HepG2 (cell line): Measurements from ENCODE around the gene MAN1B1. TPM values are rescaled to one million over a fixed set of nuclear protein-coding genes. Genes with fewer than 3 reads are reported as not detected.

Experiments used
- AGO2 ChIP-seq: fragments of 200-400 bp; formaldehyde crosslinking; optimal IDR thresholded peaks from 2 replicates; pipeline ENCODE3; 2017; ENCODE audit warnings: mild to moderate bottlenecking, low read depth, low read length, moderate library complexity
- DZIP1 ChIP-seq: sonication (generic); formaldehyde crosslinking; IDR thresholded peaks from 2 replicates; pipeline ENCODE4 v1.5.0; 2020; ENCODE audit warnings: mild to moderate bottlenecking, missing genetic modification reagents
- EED ChIP-seq: sonication (generic); formaldehyde crosslinking; IDR thresholded peaks from 2 replicates; pipeline ENCODE4 v1.5.0; 2020; ENCODE audit warnings: mild to moderate bottlenecking, missing genetic modification reagents
- EP300 ChIP-seq, 3 experiments: sonication (generic) in 1 of 3; formaldehyde crosslinking in 1 of 3; IDR thresholded peaks; 2 replicates each; pipeline versions ENCODE4 v1.5.1 to v1.6.1; 2011 to 2020; ENCODE audit warnings: low read depth in 2 of 3, low read length in 2 of 3, borderline replicate concordance in 1 of 3, improper control_type of control experiment in 1 of 3, mild to moderate bottlenecking in 1 of 3, missing genetic modification reagents in 1 of 3, moderate library complexity in 1 of 3
- HMG20B ChIP-seq: conservative IDR thresholded peaks from 2 replicates; pipeline ENCODE4 v1.6.1; 2016; ENCODE audit warnings: missing genetic modification reagents, missing compliant biosample characterization
- HNRNPL ChIP-seq: fragments of 200-400 bp; formaldehyde crosslinking; IDR thresholded peaks from 2 replicates; pipeline ENCODE4 v1.6.1; 2017; ENCODE audit warnings: mild to moderate bottlenecking, low read depth, low read length
- IKZF5 ChIP-seq: IDR thresholded peaks from 2 replicates; pipeline ENCODE4 v1.6.1; 2018; ENCODE audit warnings: missing genetic modification reagents, mild to moderate bottlenecking, missing compliant biosample characterization
- KDM4B ChIP-seq: sonication (generic); formaldehyde crosslinking; IDR thresholded peaks from 2 replicates; pipeline ENCODE4 v1.4.0; 2020; ENCODE audit warnings: missing genetic modification reagents
- KDM5A ChIP-seq: fragments of 200-600 bp; sonication (generic); IDR thresholded peaks from 2 replicates; pipeline ENCODE4 v1.7.0; 2018; ENCODE audit warnings: antibody characterized with exemption, mild to moderate bottlenecking, low read length, borderline replicate concordance
- MTA1 ChIP-seq: sonication (generic); formaldehyde crosslinking; IDR thresholded peaks from 2 replicates; pipeline ENCODE4 v1.4.0; 2020; ENCODE audit warnings: missing genetic modification reagents, mild to moderate bottlenecking, borderline replicate concordance
- MXD1 ChIP-seq: sonication (generic); formaldehyde crosslinking; IDR thresholded peaks from 2 replicates; pipeline ENCODE4 v1.4.0; 2020; ENCODE audit warnings: mild to moderate bottlenecking, missing genetic modification reagents
- NAIF1 ChIP-seq: sonication (generic); formaldehyde crosslinking; IDR thresholded peaks from 2 replicates; pipeline ENCODE4 v1.5.0; 2020; ENCODE audit warnings: mild to moderate bottlenecking, missing genetic modification reagents, borderline replicate concordance
- RBM39 ChIP-seq: fragments of 200-400 bp; formaldehyde crosslinking; IDR thresholded peaks from one replicate; pipeline ENCODE4 v1.6.1; 2018; ENCODE audit warnings: antibody characterized with exemption, mild to moderate bottlenecking, low read depth, low read length; ENCODE audit not compliant: poor library complexity, severe bottlenecking
- SRY ChIP-seq: sonication (generic); formaldehyde crosslinking; IDR thresholded peaks from 2 replicates; pipeline ENCODE4 v1.8.0; 2022; ENCODE audit warnings: mild to moderate bottlenecking, missing genetic modification reagents
- THAP9 ChIP-seq: sonication (generic); formaldehyde crosslinking; IDR thresholded peaks from 2 replicates; pipeline ENCODE4; 2020; ENCODE audit warnings: missing genetic modification reagents, mild to moderate bottlenecking, borderline replicate concordance
- ZC3H13 ChIP-seq: sonication (generic); formaldehyde crosslinking; IDR thresholded peaks from 2 replicates; pipeline ENCODE4 v1.8.1; 2023; ENCODE audit warnings: mild to moderate bottlenecking, missing genetic modification reagents, moderate library complexity
- ZNF205 ChIP-seq: IDR thresholded peaks from 2 replicates; pipeline ENCODE4 v1.6.1; 2018; ENCODE audit warnings: missing biosample characterization, missing genetic modification reagents
- ZNF264 ChIP-seq: sonication (generic); formaldehyde crosslinking; IDR thresholded peaks from 2 replicates; pipeline ENCODE4 v1.4.0; 2020; ENCODE audit warnings: missing genetic modification reagents
- ZNF30 ChIP-seq: sonication (generic); formaldehyde crosslinking; IDR thresholded peaks from 2 replicates; pipeline ENCODE4 v1.5.0; 2020; ENCODE audit warnings: mild to moderate bottlenecking, missing genetic modification reagents
- ZNF615 ChIP-seq: sonication (generic); formaldehyde crosslinking; IDR thresholded peaks from 2 replicates; pipeline ENCODE4 v1.5.0; 2020; ENCODE audit warnings: mild to moderate bottlenecking, missing genetic modification reagents, borderline replicate concordance
- polyA plus RNA-seq, 8 experiments: library from polyadenylated mRNA; depleted of rRNA in 3 of 8; stranded (reverse) in 7 of 8; unstranded in 1 of 8; fragments of >200 nt; fragmentation: Illumina TruSeq in 4 of 8; extraction: Trizol in 4 of 8; gene quantifications; 2 replicates each; pipeline versions ENCODE4 v1.2.1 to v1.2.3, GENCODE V29; 2011 to 2016; ENCODE audit warnings: low read depth in 4 of 8, missing spikeins in 1 of 8, mixed read lengths in 1 of 8; ENCODE audit not compliant: insufficient read depth in 1 of 8
- total RNA-seq, 5 experiments: library from RNA; depleted of rRNA; stranded (reverse); fragments of >200 nt; fragmentation: Illumina TruSeq; extraction: Trizol; gene quantifications; 2 replicates each; pipeline ENCODE4 v1.2.3, GENCODE V29; 2016; ENCODE audit warnings: low read depth in 1 of 5

MAN1B1 gene
- total and polyA plus RNA-seq, 2 of the 13 experiments (the other 11 are each of a cell fraction or from before 2014, with no cell fraction given): 48.9 to 59.5 TPM

- TF ChIP-seq DZIP1 (peak; percentile 54; the same call in 1 of the 2 replicates), THAP9 (CRISPR knock-in tag) (peak; percentile 2; the same call in 1 of the 2 replicates), HNRNPL (0 out of 2 replicates have a peak, but pooled peaks have one; percentile 52), MXD1 (CRISPR knock-in tag) (peak; percentile 35; the same call in 1 of the 2 replicates), EED (no peak), IKZF5 (CRISPR knock-in tag) (no peak), ZNF264 (CRISPR knock-in tag) (no peak), EP300 (IDR thresholded peaks at IDR 0.05; ENCODE audit: low read depth in 2 of 2, low read length in 2 of 2) (no peak), EP300 (CRISPR knock-in tag; IDR thresholded peaks at IDR 0.05; ENCODE audit: borderline replicate concordance) (no peak), SRY (0 out of 2 replicates have a peak, but pooled peaks have one; percentile 15), AGO2 (peak; percentile 0), HMG20B (no peak), ZNF615 (no peak), KDM4B (CRISPR knock-in tag) (no peak), MTA1 (no peak), NAIF1 (CRISPR knock-in tag) (no peak; the same call in 1 of the 2 replicates), RBM39 (peak; percentile 3), ZC3H13 (CRISPR knock-in tag) (0 out of 2 replicates have a peak, but pooled peaks have one; percentile 2), ZNF30 (peak; percentile 15; the same call in 1 of the 2 replicates), KDM5A (no peak), ZNF205 (CRISPR knock-in tag) (0 out of 2 replicates have a peak, but pooled peaks have one; percentile 9)
Measured at GRCh38 chr9:137068539-137069507, 18.0 kb upstream of the MAN1B1 start (continued).
